ENCODE results near the gene AQR. TPM values are rescaled to one million over a fixed set of nuclear protein-coding genes. Genes with fewer than 3 reads are reported as not detected.

AQR gene
- total RNA-seq, 5 donors from 2014 or later (not counting 1 experiment from before 2014, with no cell fraction given) = 35.3 to 48.6 (median 36.3) TPM

DNA sequence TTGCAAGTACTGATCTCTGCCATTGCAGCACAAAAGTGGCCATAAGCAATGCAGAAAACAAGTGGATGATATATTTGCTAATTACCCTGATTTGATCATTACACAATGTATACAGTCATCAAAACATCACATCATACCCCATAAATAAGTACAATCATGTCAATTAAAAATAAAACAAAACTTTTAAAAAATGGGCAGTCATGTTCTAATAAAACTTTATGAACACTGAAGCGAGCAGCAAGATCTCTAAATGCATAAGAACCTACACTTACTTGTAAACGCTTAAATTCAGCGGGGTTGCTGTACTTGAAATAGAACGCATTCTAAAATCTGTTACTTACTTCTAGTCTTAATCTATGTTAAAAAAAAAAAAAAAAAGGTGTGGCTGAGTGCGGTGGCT, 73.4 kb downstream of the AQR start:
- Histone ChIP-seq H3K4me3 (ENCODE audit: control insufficient read depth in 1 of 2, extremely low read depth in 1 of 2, low read length in 1 of 2) (no peak overlapping the region), H3K36me3 (ENCODE audit: control insufficient read depth in 2 of 2, extremely low read depth in 1 of 2, insufficient read depth in 1 of 2, low read length in 1 of 2) (peaks cover 0 to 51% of the 10 kb centered on the region in 2 donors), H3K27ac (ENCODE audit: low read length) (no peak overlapping the region), H3K27me3 (replicated peaks in 1 of 2; ENCODE audit: control insufficient read depth in 2 of 2, extremely low read depth in 1 of 2, insufficient read depth in 2 of 2, low read length in 1 of 2) (no peaks in the 10 kb centered on the region), H3K4me1 (ENCODE audit: control insufficient read depth in 1 of 2, extremely low read depth in 1 of 2, insufficient read depth in 2 of 2, low read length in 2 of 2) (no peaks in the 10 kb centered on the region), H3K9me3 (peaks cover 2% of the 10 kb centered on the region)
- Mint-ChIP-seq H3K4me3 (no peak overlapping the region), H3K4me1 (peaks cover 0 to 2% (median 0%) of the 10 kb centered on the region in 3 donors), H3K27ac (no peak overlapping the region), H3K36me3 (peaks cover 80% of the 10 kb centered on the region), H3K9me3 (peaks cover 6 to 30% (median 15%) of the 10 kb centered on the region in 3 donors), H3K27me3 (no peaks in the 10 kb centered on the region)
- CTCF ChIA-PET = no interaction called here
- DNase-seq (no peak), ATAC-seq (replicated peaks in 1 of 4) (no peak)
- POLR2A ChIA-PET = no interaction called here
- no CpG with 5 or more reads among the region's 5 CpGs for WGBS (ENCODE audit: insufficient coverage)

DNA sequence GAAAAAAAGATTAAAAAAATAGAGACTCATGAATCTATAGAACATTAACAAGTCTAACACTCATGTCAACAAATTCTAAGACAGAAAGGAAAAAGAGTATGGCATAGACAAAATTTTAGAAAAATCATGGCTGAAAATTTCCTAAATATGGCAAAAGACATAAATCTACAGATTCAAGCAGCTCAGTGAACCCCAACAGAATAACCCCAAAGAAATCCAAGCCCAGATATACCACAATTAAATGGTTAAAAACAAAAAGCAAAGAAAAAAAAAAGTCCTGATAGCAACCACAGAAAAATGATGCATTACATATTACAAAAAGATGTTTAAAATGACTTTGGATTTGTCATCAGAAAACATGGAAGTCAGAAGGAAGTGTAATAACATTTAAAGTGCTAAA, 75.6 kb downstream of the AQR start:
- Histone ChIP-seq H3K36me3 (ENCODE audit: control insufficient read depth in 2 of 2, extremely low read depth in 1 of 2, insufficient read depth in 1 of 2, low read length in 1 of 2) (peaks cover 0 to 52% of the 10 kb centered on the region in 2 donors), H3K4me3 (ENCODE audit: control insufficient read depth in 1 of 2, extremely low read depth in 1 of 2, low read length in 1 of 2) (no peak overlapping the region), H3K27ac (ENCODE audit: low read length) (no peak overlapping the region), H3K4me1 (ENCODE audit: control insufficient read depth in 1 of 2, extremely low read depth in 1 of 2, insufficient read depth in 2 of 2, low read length in 2 of 2) (no peaks in the 10 kb centered on the region), H3K27me3 (replicated peaks in 1 of 2; ENCODE audit: control insufficient read depth in 2 of 2, extremely low read depth in 1 of 2, insufficient read depth in 2 of 2, low read length in 1 of 2) (no peaks in the 10 kb centered on the region), H3K9me3 (peaks cover 2% of the 10 kb centered on the region)
- ChIA-PET POLR2A (no interaction called here), CTCF (no interaction called here)
- DNase-seq = no peak
- Mint-ChIP-seq H3K4me3 (no peak overlapping the region), H3K4me1 (peaks cover 0 to 4% (median 0%) of the 10 kb centered on the region in 3 donors), H3K36me3 (peaks cover 79% of the 10 kb centered on the region), H3K27ac (peak overlapping the region in 1 of 2 donors; percentile 24), H3K27me3 (no peaks in the 10 kb centered on the region), H3K9me3 (peaks cover 6 to 30% (median 15%) of the 10 kb centered on the region in 3 donors)
- ATAC-seq (replicated peaks in 1 of 4) = no peak

DNA sequence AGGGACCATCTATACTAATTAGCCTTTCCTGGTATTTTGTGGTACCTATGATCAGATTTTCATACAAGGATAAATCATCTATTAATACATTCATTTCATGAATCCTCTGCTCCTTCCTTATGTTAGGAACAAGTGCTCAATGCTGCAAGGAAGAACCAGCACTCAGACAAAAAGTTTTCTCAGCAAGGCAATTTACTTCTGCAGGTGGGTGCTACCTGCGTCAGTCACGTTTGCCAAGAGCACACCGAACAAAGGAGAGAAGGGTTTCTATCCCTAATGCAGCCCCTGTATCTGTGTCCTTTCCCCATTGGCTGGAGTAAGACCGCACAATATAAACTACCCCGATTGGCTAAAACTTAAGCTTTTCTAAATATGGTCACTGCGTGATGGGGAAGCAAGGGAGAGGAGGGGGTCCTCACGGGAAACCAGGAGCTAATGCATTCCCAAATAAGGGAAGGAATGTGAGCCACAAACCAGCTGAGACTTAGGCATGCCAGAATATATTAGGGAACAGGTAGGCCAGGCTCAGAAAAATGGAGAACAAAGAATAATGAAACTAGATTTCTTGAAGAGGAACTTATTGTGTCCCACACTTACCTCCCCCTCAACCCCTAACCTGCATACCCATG, 76.5 kb downstream of the AQR start:
- Histone ChIP-seq H3K9me3 (peaks cover 2% of the 10 kb centered on the region), H3K4me3 (ENCODE audit: control insufficient read depth in 1 of 2, extremely low read depth in 1 of 2, low read length in 1 of 2) (no peak overlapping the region), H3K4me1 (ENCODE audit: control insufficient read depth in 1 of 2, extremely low read depth in 1 of 2, insufficient read depth in 2 of 2, low read length in 2 of 2) (no peaks in the 10 kb centered on the region), H3K36me3 (ENCODE audit: control insufficient read depth in 2 of 2, extremely low read depth in 1 of 2, insufficient read depth in 1 of 2, low read length in 1 of 2) (peaks cover 0 to 54% of the 10 kb centered on the region in 2 donors), H3K27me3 (replicated peaks in 1 of 2; ENCODE audit: control insufficient read depth in 2 of 2, extremely low read depth in 1 of 2, insufficient read depth in 2 of 2, low read length in 1 of 2) (no peaks in the 10 kb centered on the region), H3K27ac (ENCODE audit: low read length) (no peak overlapping the region)
- Mint-ChIP-seq H3K27me3 (no peaks in the 10 kb centered on the region), H3K4me1 (peaks cover 0 to 4% (median 0%) of the 10 kb centered on the region in 3 donors), H3K36me3 (peaks cover 76% of the 10 kb centered on the region), H3K4me3 (no peak overlapping the region), H3K9me3 (peaks cover 6 to 30% (median 15%) of the 10 kb centered on the region in 3 donors), H3K27ac (no peak overlapping the region)
- POLR2A ChIA-PET = no interaction called here
- WGBS (ENCODE audit: insufficient coverage) = 100% methylated on average over 3 of the region's 7 CpGs
- DNase-seq (no peak), ATAC-seq (replicated peaks in 1 of 4) (no peak)
- CTCF ChIA-PET = no interaction called here

- no peak overlapping the region for H3K27ac Mint-ChIP-seq
- no peak overlapping the region for H3K4me3 Mint-ChIP-seq
- ChIA-PET CTCF (no interaction called here), POLR2A (no interaction called here)
- Histone ChIP-seq H3K9me3 (peaks cover 2% of the 10 kb centered on the region), H3K36me3 (ENCODE audit: control insufficient read depth in 2 of 2, extremely low read depth in 1 of 2, insufficient read depth in 1 of 2, low read length in 1 of 2) (peaks cover 0 to 63% of the 10 kb centered on the region in 2 donors), H3K4me1 (ENCODE audit: control insufficient read depth in 1 of 2, extremely low read depth in 1 of 2, insufficient read depth in 2 of 2, low read length in 2 of 2) (no peaks in the 10 kb centered on the region), H3K27ac (ENCODE audit: low read length) (no peak overlapping the region), H3K4me3 (ENCODE audit: control insufficient read depth in 1 of 2, extremely low read depth in 1 of 2, low read length in 1 of 2) (no peak overlapping the region), H3K27me3 (replicated peaks in 1 of 2; ENCODE audit: control insufficient read depth in 2 of 2, extremely low read depth in 1 of 2, insufficient read depth in 2 of 2, low read length in 1 of 2) (no peaks in the 10 kb centered on the region)
- peaks cover 6 to 27% (median 15%) of the 10 kb centered on the region in 3 donors for H3K9me3 Mint-ChIP-seq
- H3K4me1 Mint-ChIP-seq = peaks cover 0 to 4% (median 0%) of the 10 kb centered on the region in 3 donors
- H3K36me3 Mint-ChIP-seq = peaks cover 69% of the 10 kb centered on the region
- H3K27me3 Mint-ChIP-seq = no peaks in the 10 kb centered on the region
- DNase-seq (no peak), ATAC-seq (replicated peaks in 1 of 4) (no peak)
- WGBS (ENCODE audit: insufficient coverage) = no CpG with 5 or more reads among the region's 2 CpGs
These were observed 79.1 kb downstream of the AQR start for GRCh38 chr15:34890424-34890823.

GRCh38 chr15:34889476-34889875, 80.1 kb downstream of the AQR start:
- Mint-ChIP-seq H3K27ac (no peak overlapping the region), H3K9me3 (peaks cover 6 to 21% (median 14%) of the 10 kb centered on the region in 3 donors), H3K4me1 (peaks cover 0 to 4% (median 0%) of the 10 kb centered on the region in 3 donors), H3K27me3 (no peaks in the 10 kb centered on the region), H3K4me3 (no peak overlapping the region), H3K36me3 (peaks cover 69% of the 10 kb centered on the region)
- no peak for ATAC-seq (replicated peaks in 1 of 4)
- Histone ChIP-seq H3K4me1 (ENCODE audit: control insufficient read depth in 1 of 2, extremely low read depth in 1 of 2, insufficient read depth in 2 of 2, low read length in 2 of 2) (no peaks in the 10 kb centered on the region), H3K9me3 (peaks cover 2% of the 10 kb centered on the region), H3K36me3 (ENCODE audit: control insufficient read depth in 2 of 2, extremely low read depth in 1 of 2, insufficient read depth in 1 of 2, low read length in 1 of 2) (peaks cover 0 to 67% of the 10 kb centered on the region in 2 donors), H3K27me3 (replicated peaks in 1 of 2; ENCODE audit: control insufficient read depth in 2 of 2, extremely low read depth in 1 of 2, insufficient read depth in 2 of 2, low read length in 1 of 2) (no peaks in the 10 kb centered on the region), H3K4me3 (ENCODE audit: control insufficient read depth in 1 of 2, extremely low read depth in 1 of 2, low read length in 1 of 2) (no peak overlapping the region), H3K27ac (ENCODE audit: low read length) (no peak overlapping the region)
- ChIA-PET POLR2A (no interaction called here), CTCF (no interaction called here)
- WGBS (ENCODE audit: insufficient coverage) = no CpG with 5 or more reads among the region's 7 CpGs
- no peak for DNase-seq

DNA sequence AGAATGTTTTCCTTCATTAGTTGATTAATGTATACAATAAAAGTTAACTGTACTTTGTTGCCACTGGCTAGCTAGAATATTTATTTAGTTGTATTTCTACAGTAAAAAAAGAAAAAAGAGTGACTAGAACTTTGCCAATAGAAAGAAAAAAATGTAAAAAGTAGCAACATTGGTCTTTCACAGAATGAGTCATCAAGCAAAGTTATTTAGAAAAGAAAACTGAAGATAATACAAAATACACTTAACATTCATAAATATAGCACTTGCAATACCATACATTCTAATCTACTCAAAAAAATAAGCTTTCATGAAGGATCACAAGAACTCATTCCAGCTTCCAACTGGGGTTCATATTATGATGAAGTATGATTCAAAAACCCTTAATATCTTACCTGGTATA, 83.4 kb downstream of the AQR start:
- no peaks in the 10 kb centered on the region for H3K4me1 ChIP-seq (ENCODE audit: control insufficient read depth in 1 of 2, extremely low read depth in 1 of 2, insufficient read depth in 2 of 2, low read length in 2 of 2)
- H3K27me3 ChIP-seq (replicated peaks in 1 of 2; ENCODE audit: control insufficient read depth in 2 of 2, extremely low read depth in 1 of 2, insufficient read depth in 2 of 2, low read length in 1 of 2) = no peaks in the 10 kb centered on the region
- Mint-ChIP-seq H3K4me1 (peaks cover 0 to 2% (median 0%) of the 10 kb centered on the region in 3 donors), H3K36me3 (peaks cover 61% of the 10 kb centered on the region), H3K27me3 (no peaks in the 10 kb centered on the region), H3K27ac (no peak overlapping the region), H3K4me3 (no peak overlapping the region), H3K9me3 (no peaks in the 10 kb centered on the region)
- no peaks in the 10 kb centered on the region for H3K9me3 ChIP-seq
- ATAC-seq (replicated peaks in 1 of 4) (no peak), DNase-seq (no peak)
- H3K27ac ChIP-seq (ENCODE audit: low read length) = no peak overlapping the region
- CTCF ChIA-PET = no interaction called here
- POLR2A ChIA-PET = no interaction called here
- H3K36me3 ChIP-seq (ENCODE audit: control insufficient read depth in 2 of 2, extremely low read depth in 1 of 2, insufficient read depth in 1 of 2, low read length in 1 of 2) = peaks cover 0 to 61% of the 10 kb centered on the region in 2 donors
- no peak overlapping the region for H3K4me3 ChIP-seq (ENCODE audit: control insufficient read depth in 1 of 2, extremely low read depth in 1 of 2, low read length in 1 of 2)

- Histone ChIP-seq H3K36me3 (ENCODE audit: control insufficient read depth in 2 of 2, extremely low read depth in 1 of 2, insufficient read depth in 1 of 2, low read length in 1 of 2) (peaks cover 0 to 60% of the 10 kb centered on the region in 2 donors), H3K4me3 (ENCODE audit: control insufficient read depth in 1 of 2, extremely low read depth in 1 of 2, low read length in 1 of 2) (no peak overlapping the region), H3K27ac (ENCODE audit: low read length) (no peak overlapping the region), H3K27me3 (replicated peaks in 1 of 2; ENCODE audit: control insufficient read depth in 2 of 2, extremely low read depth in 1 of 2, insufficient read depth in 2 of 2, low read length in 1 of 2) (no peaks in the 10 kb centered on the region), H3K4me1 (ENCODE audit: control insufficient read depth in 1 of 2, extremely low read depth in 1 of 2, insufficient read depth in 2 of 2, low read length in 2 of 2) (no peaks in the 10 kb centered on the region), H3K9me3 (no peaks in the 10 kb centered on the region)
- Mint-ChIP-seq H3K36me3 (peaks cover 65% of the 10 kb centered on the region), H3K27ac (no peak overlapping the region), H3K27me3 (no peaks in the 10 kb centered on the region), H3K4me1 (no peaks in the 10 kb centered on the region), H3K9me3 (no peaks in the 10 kb centered on the region), H3K4me3 (no peak overlapping the region)
- ATAC-seq (replicated peaks in 1 of 4) (no peak), DNase-seq (no peak)
- ChIA-PET POLR2A (no interaction called here), CTCF (no interaction called here)
- WGBS (ENCODE audit: insufficient coverage) = no CpG with 5 or more reads among the region's 2 CpGs
These were observed 85.9 kb downstream of the AQR start for GRCh38 chr15:34883633-34884032.

Data from T-cell (primary cell).